ENCODE data around the gene FRMPD2.
"Not testable (repeated sequence)": the region's sequence is repeated elsewhere in the genome, so short reads cannot be mapped to it uniquely, and the experiment has no call there.

The FRMPD2 gene

GRCh38 chr10:48282829-48283228 is 8.3 kb upstream of the FRMPD2 start:
- CTCF ChIA-PET: no interaction called here
- Mint-ChIP-seq H3K9me3 (peaks cover 5% of the 10 kb centered on the region), H3K36me3 (no peaks in the 10 kb centered on the region), H3K4me3 (no peak overlapping the region), H3K27ac (no peak overlapping the region), H3K4me1 (peaks cover 2% of the 10 kb centered on the region), H3K27me3 (peaks cover 23% of the 10 kb centered on the region)
- no peak for DNase-seq

GRCh38 chr10:48281697-48282096 is 7.2 kb upstream of the FRMPD2 start:
- H3K4me1 Mint-ChIP-seq, H3K27ac Mint-ChIP-seq, H3K4me3 Mint-ChIP-seq, H3K36me3 Mint-ChIP-seq, DNase-seq, CTCF ChIA-PET, H3K9me3 Mint-ChIP-seq: not testable (repeated sequence)
- peaks cover 23% of the 10 kb centered on the region for H3K27me3 Mint-ChIP-seq

GRCh38 chr10:48279081-48279751 is 4.7 kb upstream of the FRMPD2 start:
- DNase-seq: no peak
- Mint-ChIP-seq H3K27ac (no peak overlapping the region), H3K4me1 (no peaks in the 10 kb centered on the region), H3K9me3 (peaks cover 5% of the 10 kb centered on the region), H3K27me3 (peaks cover 14% of the 10 kb centered on the region), H3K36me3 (no peaks in the 10 kb centered on the region), H3K4me3 (no peak overlapping the region)
- CTCF ChIA-PET: interaction anchor here (1.1 to 1.4 kb wide), 2 partner anchors 12 to 377 kb away, joined by 3 to 5 read pairs; no protein-coding TSS in a partner anchor

GRCh38 chr10:48277093-48277492 is 2.6 kb upstream of the FRMPD2 start:
- H3K36me3 Mint-ChIP-seq: no peaks in the 10 kb centered on the region
- no peaks in the 10 kb centered on the region for H3K4me1 Mint-ChIP-seq
- H3K9me3 Mint-ChIP-seq: no peaks in the 10 kb centered on the region
- H3K27ac Mint-ChIP-seq: no peak overlapping the region
- CTCF ChIA-PET: no interaction called here
- no peak overlapping the region for H3K4me3 Mint-ChIP-seq
- DNase-seq: no peak
- peaks cover 11% of the 10 kb centered on the region for H3K27me3 Mint-ChIP-seq

DNA sequence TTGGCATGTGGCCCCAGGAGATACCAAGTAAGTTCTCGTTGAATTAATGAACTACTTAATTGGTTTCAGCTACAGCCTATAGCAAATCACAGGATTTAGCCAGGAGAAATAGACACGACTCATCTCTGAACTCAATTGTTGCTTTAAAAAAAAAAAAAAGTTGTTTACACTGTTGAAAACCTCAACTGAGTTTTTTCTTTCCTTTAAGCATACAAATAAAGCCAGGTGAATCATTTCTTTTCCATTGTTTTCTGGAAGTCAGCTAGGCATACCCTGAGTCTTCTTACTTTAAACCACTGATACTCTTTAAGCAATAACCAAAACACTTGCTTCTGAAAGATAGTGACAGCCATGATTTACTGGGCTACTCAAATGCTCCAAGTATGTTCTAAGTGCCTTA is 755 bp downstream of the FRMPD2 start:
- H3K4me3 Mint-ChIP-seq: no peak overlapping the region
- no peak for DNase-seq
- CTCF ChIA-PET: no interaction called here

DNA sequence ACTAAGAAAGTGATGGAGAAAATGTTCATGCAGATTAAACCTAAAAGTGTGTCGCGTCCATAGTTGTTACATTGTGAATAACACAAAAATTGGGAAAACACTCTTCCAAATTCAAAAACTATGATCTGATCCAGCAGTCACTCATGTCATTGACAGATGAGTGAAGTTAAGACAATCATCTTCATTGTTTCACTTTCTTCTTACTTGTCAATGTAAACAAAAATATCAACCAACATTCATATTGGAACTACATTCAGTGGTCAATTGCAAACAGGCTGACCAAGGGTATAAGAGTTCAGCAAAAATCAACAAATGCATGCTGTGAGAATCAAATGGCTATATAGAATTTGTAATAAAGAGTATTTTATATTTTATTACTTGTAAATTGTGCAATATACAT is 1.8 kb downstream of the FRMPD2 start:
- Mint-ChIP-seq H3K36me3 (no peaks in the 10 kb centered on the region), H3K9me3 (no peaks in the 10 kb centered on the region), H3K4me3 (no peak overlapping the region), H3K27me3 (peaks cover 10% of the 10 kb centered on the region), H3K4me1 (no peaks in the 10 kb centered on the region), H3K27ac (no peak overlapping the region)
- DNase-seq: no peak
- CTCF ChIA-PET: no interaction called here

More for the DNA sequence above, 755 bp downstream of the FRMPD2 start:
- Mint-ChIP-seq H3K9me3 (no peaks in the 10 kb centered on the region), H3K27me3 (peaks cover 10% of the 10 kb centered on the region), H3K36me3 (no peaks in the 10 kb centered on the region), H3K27ac (no peak overlapping the region), H3K4me1 (no peaks in the 10 kb centered on the region)

- DNase-seq: no peak
- Mint-ChIP-seq H3K27ac (no peak overlapping the region), H3K4me3 (no peak overlapping the region), H3K4me1 (no peaks in the 10 kb centered on the region), H3K27me3 (peaks cover 10% of the 10 kb centered on the region), H3K9me3 (no peaks in the 10 kb centered on the region), H3K36me3 (no peaks in the 10 kb centered on the region)
- CTCF ChIA-PET: no interaction called here
Observed at GRCh38 chr10:48271047-48271730, 3.3 kb downstream of the FRMPD2 start.

DNA sequence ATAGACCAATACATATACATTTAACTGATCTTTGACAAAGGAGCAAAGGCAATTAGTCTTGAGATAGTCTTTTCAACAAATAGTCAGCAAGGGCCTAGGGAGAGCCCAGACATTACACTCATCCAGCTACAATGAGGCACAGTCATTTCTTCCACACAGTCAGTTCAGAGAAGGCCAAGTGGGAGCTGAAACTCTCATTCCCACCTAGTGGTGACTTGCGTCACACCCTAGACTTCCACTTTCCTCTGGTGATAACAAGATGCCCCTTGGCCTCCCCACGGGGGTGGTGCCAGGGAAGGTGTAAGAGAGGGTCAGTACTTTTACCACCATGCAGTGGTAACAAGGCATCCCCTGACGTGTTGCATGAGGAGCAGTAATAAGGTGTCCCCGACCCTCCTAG is 8.0 kb downstream of the FRMPD2 start:
- CTCF ChIA-PET: no interaction called here
- Mint-ChIP-seq H3K4me3 (no peak overlapping the region), H3K9me3 (no peaks in the 10 kb centered on the region), H3K36me3 (no peaks in the 10 kb centered on the region), H3K27ac (no peak overlapping the region), H3K27me3 (peaks cover 6% of the 10 kb centered on the region), H3K4me1 (no peaks in the 10 kb centered on the region)
- DNase-seq: no peak

DNA sequence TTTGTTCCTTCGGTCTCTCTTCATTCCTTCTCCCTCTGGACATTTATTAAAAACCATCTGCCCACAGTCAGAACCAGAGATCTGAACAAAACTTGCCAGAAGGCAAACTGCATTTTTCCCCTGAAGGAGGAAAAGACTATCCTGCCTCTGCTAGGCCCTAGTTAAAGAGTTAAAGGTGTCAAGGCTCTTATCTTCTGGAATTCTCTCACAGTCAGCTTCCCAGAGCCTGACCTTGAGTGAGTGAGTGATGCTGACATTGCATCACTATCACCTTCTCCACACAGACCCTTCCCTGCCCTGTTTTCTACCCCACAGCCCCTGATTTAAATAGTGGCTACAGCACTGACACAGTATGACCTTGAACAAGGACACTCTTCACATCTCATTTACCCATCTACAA is 16.4 kb downstream of the FRMPD2 start:
- no peak for DNase-seq
- Mint-ChIP-seq H3K4me3 (no peak overlapping the region), H3K36me3 (no peaks in the 10 kb centered on the region), H3K27ac (no peak overlapping the region), H3K4me1 (no peaks in the 10 kb centered on the region), H3K27me3 (peaks cover 9% of the 10 kb centered on the region), H3K9me3 (no peaks in the 10 kb centered on the region)
- CTCF ChIA-PET: no interaction called here

DNA sequence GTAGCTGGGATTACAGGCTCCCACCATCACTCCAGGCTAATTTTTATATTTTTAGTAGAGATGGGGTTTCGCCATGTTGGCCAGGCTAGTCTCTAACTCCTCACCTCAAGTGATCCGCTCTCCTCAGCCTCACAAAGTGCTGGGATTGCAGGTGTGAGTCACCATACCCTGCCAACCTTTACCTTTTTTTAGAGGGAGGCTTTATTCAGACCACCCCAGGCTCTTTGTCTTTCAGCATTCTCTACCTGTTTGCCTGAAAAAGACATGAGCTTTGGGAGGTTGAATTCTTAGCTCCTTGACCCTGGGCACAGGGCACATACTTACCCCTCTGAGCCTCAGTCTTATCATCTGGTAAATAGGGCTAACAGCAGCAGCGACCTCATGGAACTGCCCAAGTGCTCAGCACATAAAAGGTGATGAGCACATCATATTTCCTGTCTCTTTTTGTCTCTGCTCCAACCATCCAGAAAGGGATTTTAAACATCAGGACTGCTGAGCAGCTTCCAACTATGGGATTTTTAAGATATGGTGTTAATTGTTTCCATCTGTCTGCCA is 17.0 kb downstream of the FRMPD2 start:
- Mint-ChIP-seq H3K27me3 (peaks cover 9% of the 10 kb centered on the region), H3K9me3 (no peaks in the 10 kb centered on the region), H3K36me3 (no peaks in the 10 kb centered on the region), H3K4me3 (no peak overlapping the region), H3K27ac (no peak overlapping the region), H3K4me1 (no peaks in the 10 kb centered on the region)
- CTCF ChIA-PET: no interaction called here
- no peak for DNase-seq

GRCh38 chr10:48255722-48256121 is 18.8 kb downstream of the FRMPD2 start:
- Mint-ChIP-seq H3K27me3 (peaks cover 5% of the 10 kb centered on the region), H3K27ac (no peak overlapping the region), H3K36me3 (no peaks in the 10 kb centered on the region), H3K4me1 (no peaks in the 10 kb centered on the region), H3K9me3 (no peaks in the 10 kb centered on the region), H3K4me3 (no peak overlapping the region)
- CTCF ChIA-PET: no interaction called here
- no peak for DNase-seq

GRCh38 chr10:48254750-48255512 is 19.6 kb downstream of the FRMPD2 start:
- Mint-ChIP-seq H3K9me3 (no peaks in the 10 kb centered on the region), H3K4me3 (no peak overlapping the region), H3K4me1 (no peaks in the 10 kb centered on the region), H3K27me3 (peaks cover 7% of the 10 kb centered on the region), H3K27ac (no peak overlapping the region), H3K36me3 (no peaks in the 10 kb centered on the region)
- no peak for DNase-seq
- CTCF ChIA-PET: no interaction called here

DNA sequence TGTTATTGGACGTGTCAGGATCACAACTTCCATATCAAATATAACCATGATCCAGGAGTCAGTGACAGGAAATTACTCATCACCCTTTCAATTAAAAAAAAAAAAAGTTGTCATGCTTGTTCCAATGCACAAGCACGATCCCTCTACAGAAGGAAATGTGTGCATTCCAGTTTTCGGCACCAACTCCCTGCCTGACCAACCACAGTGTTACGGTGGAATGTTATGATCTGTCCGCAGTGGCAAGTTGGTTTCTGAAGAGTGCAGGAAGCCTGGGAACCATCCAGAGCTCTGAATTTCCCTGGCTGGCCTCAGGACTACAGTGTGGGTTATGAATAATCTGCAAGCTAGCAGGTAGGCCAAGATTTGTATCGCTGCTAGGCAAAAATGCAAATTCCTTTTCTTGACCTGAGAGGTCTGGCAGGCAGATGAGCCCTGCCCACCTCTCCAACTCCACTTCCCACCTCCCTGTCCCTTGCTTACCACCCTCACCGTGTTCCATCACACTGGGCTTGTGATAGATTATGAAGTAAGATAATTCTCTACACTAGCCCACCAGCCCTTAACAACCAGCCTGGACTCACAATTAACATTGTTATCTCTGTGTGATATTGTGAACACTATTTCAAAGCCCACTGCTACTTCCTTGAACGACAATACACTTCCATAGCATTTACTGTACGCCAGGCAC is 20.4 kb downstream of the FRMPD2 start:
- no peaks in the 10 kb centered on the region for H3K4me1 Mint-ChIP-seq
- DNase-seq: no peak
- CTCF ChIA-PET: no interaction called here
- H3K27ac Mint-ChIP-seq: no peak overlapping the region
- no peak overlapping the region for H3K4me3 Mint-ChIP-seq
- H3K9me3 Mint-ChIP-seq: no peaks in the 10 kb centered on the region
- peaks cover 7% of the 10 kb centered on the region for H3K27me3 Mint-ChIP-seq
- H3K36me3 Mint-ChIP-seq: no peaks in the 10 kb centered on the region

DNA sequence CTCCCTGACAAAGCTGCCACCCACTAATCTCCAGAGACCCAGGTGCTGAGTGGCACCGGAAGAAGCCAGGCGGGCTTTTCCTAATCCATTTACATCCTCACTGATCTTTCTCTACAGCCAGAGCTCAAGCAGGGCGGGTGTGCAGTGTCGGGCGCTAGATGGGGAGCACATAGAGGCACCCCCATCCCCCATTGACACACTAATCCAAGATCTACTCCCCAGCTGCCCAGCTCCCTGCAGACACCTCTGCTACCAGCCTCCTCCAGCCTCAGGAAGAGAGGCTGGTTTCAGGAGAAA is 22.2 kb downstream of the FRMPD2 start:
- peaks cover 3% of the 10 kb centered on the region for H3K4me1 Mint-ChIP-seq

More for the DNA sequence above, 22.2 kb downstream of the FRMPD2 start:
- Mint-ChIP-seq H3K36me3 (no peaks in the 10 kb centered on the region), H3K27ac (no peak overlapping the region), H3K4me3 (no peak overlapping the region), H3K27me3 (peaks cover 7% of the 10 kb centered on the region), H3K9me3 (no peaks in the 10 kb centered on the region)
- no peak for DNase-seq
- CTCF ChIA-PET: no interaction called here

All from activated naive CD4-positive, alpha-beta T cell treated with anti-CD3 and anti-CD28 coated beads, Interleukin-2, amount 10 ng/mL, durations not matched to agents 7 days and 5 days (primary cell).